ENCODE data around the gene PHGDH. TPM values are rescaled to one million over a fixed set of nuclear protein-coding genes. Genes with fewer than 3 reads are reported as not detected.
A peak's percentile ranks its signal among the peaks of the same experiment; 100 is the strongest.

Gene PHGDH
- 10.6 TPM for polyA plus RNA-seq (2012; ENCODE audit: low read depth, missing spikeins)

DNA sequence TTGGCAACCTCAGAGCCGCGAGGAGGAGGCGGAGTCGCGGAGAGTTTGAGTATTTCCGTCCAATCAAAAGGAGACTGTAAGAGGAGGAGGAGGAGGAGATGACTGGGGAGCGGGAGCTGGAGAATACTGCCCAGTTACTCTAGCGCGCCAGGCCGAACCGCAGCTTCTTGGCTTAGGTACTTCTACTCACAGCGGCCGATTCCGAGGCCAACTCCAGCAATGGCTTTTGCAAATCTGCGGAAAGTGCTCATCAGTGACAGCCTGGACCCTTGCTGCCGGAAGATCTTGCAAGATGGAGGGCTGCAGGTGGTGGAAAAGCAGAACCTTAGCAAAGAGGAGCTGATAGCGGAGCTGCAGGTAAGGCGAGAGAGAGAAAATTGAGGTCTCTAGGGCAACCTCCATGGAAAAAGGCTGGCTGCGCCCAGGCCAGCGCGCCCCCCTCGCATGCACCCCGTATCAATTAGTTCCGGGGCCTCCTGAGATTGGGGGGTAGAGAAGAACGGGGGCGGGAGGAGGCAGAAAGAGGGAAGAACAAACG is at the start of gene PHGDH:
TSS of gene PHGDH (plus strand) at position 131 of the 538 bp plus-strand sequence. CDS start at position 220, 89 bp downstream.
- TF ChIP-seq POLR2AphosphoS5 (IDR thresholded peaks at IDR 0.05; ENCODE audit: low read depth, low read length) (no peak), TAF1 (IDR thresholded peaks at IDR 0.05; ENCODE audit: low read depth, low read length) (no peak), POU2F2 (IDR thresholded peaks at IDR 0.05; ENCODE audit: low read depth, low read length) (no peak), SPI1 (IDR thresholded peaks at IDR 0.05; ENCODE audit: low read depth, low read length) (no peak), PAX5 (IDR thresholded peaks at IDR 0.05; ENCODE audit: insufficient read depth, low read length, severe bottlenecking) (no peak), POLR2A (IDR thresholded peaks at IDR 0.05; ENCODE audit: low read depth, low read length) (no peak)
- FAIRE-seq (peak; percentile 38), DNase-seq (ENCODE audit: insufficient read length, low spot score) (peak; percentile 43)

DNA sequence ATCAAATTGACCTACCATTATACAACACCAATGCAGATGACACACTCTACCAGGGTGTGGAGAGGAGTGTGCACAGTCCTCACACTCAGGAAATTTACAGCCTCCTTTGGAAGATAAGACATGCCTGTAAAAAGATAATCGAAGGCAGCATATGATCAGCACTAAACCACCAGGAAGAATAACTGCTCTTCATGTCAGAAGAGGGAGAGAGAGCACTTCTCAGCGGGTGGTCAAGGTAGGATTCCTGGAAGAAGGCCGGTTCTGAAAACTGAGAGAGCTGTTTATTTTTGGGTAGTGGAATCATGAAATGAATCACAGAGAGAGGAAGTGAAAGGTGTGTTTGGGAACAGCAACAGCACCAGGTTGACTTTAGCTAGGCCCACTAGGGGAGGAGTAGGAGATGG is 49.7 kb upstream of the PHGDH start:
- DNase-seq (ENCODE audit: insufficient read length, low spot score) (no peak), FAIRE-seq (peak; percentile 93)
- TF ChIP-seq TAF1 (IDR thresholded peaks at IDR 0.05; ENCODE audit: low read depth, low read length) = no peak
- peak; percentile 99 for TF ChIP-seq SPI1 (IDR thresholded peaks at IDR 0.05; ENCODE audit: low read depth, low read length)
- TF ChIP-seq PAX5 (IDR thresholded peaks at IDR 0.05; ENCODE audit: insufficient read depth, low read length, severe bottlenecking) = no peak
- no peak for TF ChIP-seq POU2F2 (IDR thresholded peaks at IDR 0.05; ENCODE audit: low read depth, low read length)
- no peak for TF ChIP-seq POLR2A (IDR thresholded peaks at IDR 0.05; ENCODE audit: low read depth, low read length)

DNA sequence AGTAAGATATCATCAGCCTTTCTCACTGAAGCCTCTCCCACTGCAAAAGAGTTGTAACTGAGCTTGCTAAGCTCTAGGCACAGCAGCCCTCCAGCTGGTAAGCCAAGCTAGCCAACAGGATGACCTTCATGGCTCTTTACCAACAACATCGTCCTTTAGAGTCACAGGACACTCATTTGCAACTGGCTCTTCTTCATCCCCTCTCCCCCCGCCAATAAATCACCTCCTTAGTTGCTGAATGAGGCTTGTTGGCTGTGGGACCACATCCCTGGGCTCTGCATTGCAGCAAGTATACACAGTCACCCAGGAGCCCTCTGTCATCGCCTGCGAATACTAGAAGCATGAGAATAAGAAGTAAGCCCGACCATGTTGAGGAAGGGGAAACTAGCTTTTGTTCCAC is 47.7 kb upstream of the PHGDH start:
- no peak for TF ChIP-seq POU2F2 (IDR thresholded peaks at IDR 0.05; ENCODE audit: low read depth, low read length)
- no peak for TF ChIP-seq SPI1 (IDR thresholded peaks at IDR 0.05; ENCODE audit: low read depth, low read length)
- TF ChIP-seq POLR2AphosphoS5 (IDR thresholded peaks at IDR 0.05; ENCODE audit: low read depth, low read length) = no peak
- TF ChIP-seq TAF1 (IDR thresholded peaks at IDR 0.05; ENCODE audit: low read depth, low read length) = no peak
- TF ChIP-seq PAX5 (IDR thresholded peaks at IDR 0.05; ENCODE audit: insufficient read depth, low read length, severe bottlenecking) = no peak
- TF ChIP-seq POLR2A (IDR thresholded peaks at IDR 0.05; ENCODE audit: low read depth, low read length) = no peak
- no peak for FAIRE-seq

DNA sequence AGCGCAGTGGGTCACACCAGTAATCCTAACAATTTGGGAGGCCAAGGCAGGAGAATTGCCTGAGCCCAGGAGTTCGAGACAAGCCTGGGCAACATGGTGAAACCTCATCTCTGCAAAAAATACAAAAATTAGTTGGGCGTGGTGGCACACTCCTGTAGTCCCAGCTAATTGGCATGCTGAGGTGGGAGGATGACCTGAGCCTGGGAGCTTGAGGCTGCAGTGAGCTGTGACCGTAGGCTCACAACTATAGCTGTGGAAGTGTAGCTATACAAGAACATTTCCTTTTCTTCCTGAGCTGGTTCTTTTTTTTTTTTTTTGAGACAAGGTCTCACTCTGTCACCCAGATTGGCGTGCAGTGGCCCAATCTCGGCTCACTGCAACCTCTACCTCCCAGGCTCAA is 44.6 kb upstream of the PHGDH start:
- TF ChIP-seq TAF1 (IDR thresholded peaks at IDR 0.05; ENCODE audit: low read depth, low read length) (no peak), POLR2AphosphoS5 (IDR thresholded peaks at IDR 0.05; ENCODE audit: low read depth, low read length) (no peak), POLR2A (IDR thresholded peaks at IDR 0.05; ENCODE audit: low read depth, low read length) (no peak), PAX5 (IDR thresholded peaks at IDR 0.05; ENCODE audit: insufficient read depth, low read length, severe bottlenecking) (no peak), SPI1 (IDR thresholded peaks at IDR 0.05; ENCODE audit: low read depth, low read length) (no peak), POU2F2 (IDR thresholded peaks at IDR 0.05; ENCODE audit: low read depth, low read length) (no peak)
- DNase-seq (ENCODE audit: insufficient read length, low spot score) (no peak), FAIRE-seq (no peak)

More for the DNA sequence above, 47.7 kb upstream of the PHGDH start:
- no peak for DNase-seq (ENCODE audit: insufficient read length, low spot score)

DNA sequence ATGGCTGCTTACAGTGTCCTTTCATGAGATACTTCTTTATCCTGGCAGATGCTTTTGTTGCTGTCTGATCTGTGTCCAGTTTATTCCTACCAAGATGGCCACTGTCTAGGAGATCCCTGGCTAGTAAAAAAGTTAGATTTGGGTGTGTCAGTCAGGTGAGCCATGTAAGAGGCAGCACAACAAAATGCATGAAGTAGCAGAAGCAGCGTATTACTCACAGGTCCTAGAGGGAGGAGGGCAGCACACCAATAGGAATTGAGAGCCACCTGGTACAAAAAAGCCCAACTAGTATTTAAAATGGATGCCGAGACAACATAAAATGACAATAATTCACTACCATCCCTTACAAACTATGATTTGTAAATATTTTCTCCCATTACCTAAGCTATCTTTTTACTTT is 40.8 kb upstream of the PHGDH start:
- no peak for FAIRE-seq
- DNase-seq (ENCODE audit: insufficient read length, low spot score) = no peak
- no peak for TF ChIP-seq TAF1 (IDR thresholded peaks at IDR 0.05; ENCODE audit: low read depth, low read length)
- no peak for TF ChIP-seq POLR2AphosphoS5 (IDR thresholded peaks at IDR 0.05; ENCODE audit: low read depth, low read length)
- no peak for TF ChIP-seq SPI1 (IDR thresholded peaks at IDR 0.05; ENCODE audit: low read depth, low read length)
- no peak for TF ChIP-seq PAX5 (IDR thresholded peaks at IDR 0.05; ENCODE audit: insufficient read depth, low read length, severe bottlenecking)
- no peak for TF ChIP-seq POU2F2 (IDR thresholded peaks at IDR 0.05; ENCODE audit: low read depth, low read length)
- no peak for TF ChIP-seq POLR2A (IDR thresholded peaks at IDR 0.05; ENCODE audit: low read depth, low read length)

DNA sequence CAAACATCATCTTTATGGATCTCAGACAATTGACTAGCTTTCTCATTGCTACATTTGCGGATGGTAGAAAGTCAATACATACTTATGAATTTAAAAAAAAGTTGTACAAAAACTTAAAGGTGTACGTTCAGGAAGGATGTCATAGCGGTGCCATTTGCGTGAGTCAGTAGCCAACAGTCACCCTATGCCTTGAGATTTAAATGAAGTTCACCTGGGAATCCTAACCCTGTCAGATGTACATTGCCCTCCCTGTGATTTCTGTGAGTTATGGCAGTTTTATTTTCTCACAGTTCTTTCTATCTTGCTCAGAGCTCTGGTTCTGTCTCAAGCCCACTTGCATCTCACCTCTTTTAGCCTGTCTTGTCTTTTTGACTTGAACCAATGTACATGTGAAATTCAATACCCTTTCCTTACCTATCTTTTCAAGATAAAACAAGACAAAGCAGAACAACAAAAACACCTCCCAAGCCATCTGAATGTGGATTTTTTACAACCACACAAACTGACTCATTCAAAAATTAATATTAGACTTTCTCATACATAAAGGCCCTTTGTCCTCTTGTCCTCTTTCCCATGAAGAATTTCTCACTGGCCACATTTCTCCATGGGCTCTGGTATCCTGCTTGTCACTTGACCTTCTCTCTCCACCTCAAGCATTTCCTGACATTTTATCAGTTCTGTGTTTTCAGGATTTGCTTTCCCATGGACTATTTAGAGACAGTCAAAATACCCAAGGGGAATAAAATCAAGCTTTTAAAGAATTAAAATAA is 38.4 kb upstream of the PHGDH start:
- TF ChIP-seq PAX5 (IDR thresholded peaks at IDR 0.05; ENCODE audit: insufficient read depth, low read length, severe bottlenecking) (no peak), POU2F2 (IDR thresholded peaks at IDR 0.05; ENCODE audit: low read depth, low read length) (no peak), TAF1 (IDR thresholded peaks at IDR 0.05; ENCODE audit: low read depth, low read length) (no peak), POLR2A (IDR thresholded peaks at IDR 0.05; ENCODE audit: low read depth, low read length) (no peak), POLR2AphosphoS5 (IDR thresholded peaks at IDR 0.05; ENCODE audit: low read depth, low read length) (no peak), SPI1 (IDR thresholded peaks at IDR 0.05; ENCODE audit: low read depth, low read length) (no peak)

DNA sequence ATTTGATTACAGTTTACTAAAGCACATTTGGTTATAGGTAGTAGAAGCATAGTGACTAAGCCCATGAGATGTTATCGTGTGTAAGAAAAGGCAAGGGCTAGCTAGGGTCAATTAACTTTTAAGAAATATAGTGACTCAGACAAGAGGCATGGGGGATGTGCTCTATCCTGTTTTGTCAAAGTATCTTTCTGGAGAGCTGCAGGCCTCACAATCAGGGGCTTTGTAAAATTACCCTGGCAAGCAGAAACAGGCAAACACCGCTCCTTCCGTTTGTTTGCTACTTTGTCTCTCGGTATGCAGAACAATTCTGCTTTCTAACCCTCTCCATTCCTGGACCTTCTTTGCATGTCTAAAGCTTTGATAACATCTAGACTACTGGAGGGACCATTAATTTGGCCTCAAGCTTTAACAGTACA is 37.6 kb upstream of the PHGDH start:
- TF ChIP-seq SPI1 (IDR thresholded peaks at IDR 0.05; ENCODE audit: low read depth, low read length) (no peak), POU2F2 (IDR thresholded peaks at IDR 0.05; ENCODE audit: low read depth, low read length) (no peak), PAX5 (IDR thresholded peaks at IDR 0.05; ENCODE audit: insufficient read depth, low read length, severe bottlenecking) (no peak)
- FAIRE-seq = no peak
- DNase-seq (ENCODE audit: insufficient read length, low spot score) = no peak

More for the DNA sequence above, 38.4 kb upstream of the PHGDH start:
- no peak for FAIRE-seq
- DNase-seq (ENCODE audit: insufficient read length, low spot score) = no peak

DNA sequence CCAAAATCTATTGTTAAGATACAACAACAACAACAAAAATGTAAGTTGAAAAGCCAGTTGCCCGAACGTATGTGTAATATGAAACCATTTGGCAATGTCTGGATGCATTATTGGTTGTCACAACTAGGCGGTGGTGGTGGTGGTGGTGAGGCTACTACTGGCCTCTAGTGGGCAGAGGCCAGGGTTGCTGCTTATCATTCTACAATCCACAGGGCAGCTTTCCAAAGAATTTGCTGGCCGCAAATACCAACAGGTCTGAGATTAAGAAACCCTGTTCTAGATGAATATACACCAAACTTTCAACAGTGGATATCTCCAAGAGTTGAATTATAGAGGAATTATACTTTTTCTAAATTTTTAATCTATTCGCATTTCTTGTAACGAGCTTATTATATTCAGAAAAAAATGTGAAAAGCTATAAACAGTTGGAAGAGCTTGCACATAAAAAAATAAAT is 36.9 kb upstream of the PHGDH start:
- DNase-seq (ENCODE audit: insufficient read length, low spot score) (no peak), FAIRE-seq (no peak)
- no peak for TF ChIP-seq POU2F2 (IDR thresholded peaks at IDR 0.05; ENCODE audit: low read depth, low read length)

DNA sequence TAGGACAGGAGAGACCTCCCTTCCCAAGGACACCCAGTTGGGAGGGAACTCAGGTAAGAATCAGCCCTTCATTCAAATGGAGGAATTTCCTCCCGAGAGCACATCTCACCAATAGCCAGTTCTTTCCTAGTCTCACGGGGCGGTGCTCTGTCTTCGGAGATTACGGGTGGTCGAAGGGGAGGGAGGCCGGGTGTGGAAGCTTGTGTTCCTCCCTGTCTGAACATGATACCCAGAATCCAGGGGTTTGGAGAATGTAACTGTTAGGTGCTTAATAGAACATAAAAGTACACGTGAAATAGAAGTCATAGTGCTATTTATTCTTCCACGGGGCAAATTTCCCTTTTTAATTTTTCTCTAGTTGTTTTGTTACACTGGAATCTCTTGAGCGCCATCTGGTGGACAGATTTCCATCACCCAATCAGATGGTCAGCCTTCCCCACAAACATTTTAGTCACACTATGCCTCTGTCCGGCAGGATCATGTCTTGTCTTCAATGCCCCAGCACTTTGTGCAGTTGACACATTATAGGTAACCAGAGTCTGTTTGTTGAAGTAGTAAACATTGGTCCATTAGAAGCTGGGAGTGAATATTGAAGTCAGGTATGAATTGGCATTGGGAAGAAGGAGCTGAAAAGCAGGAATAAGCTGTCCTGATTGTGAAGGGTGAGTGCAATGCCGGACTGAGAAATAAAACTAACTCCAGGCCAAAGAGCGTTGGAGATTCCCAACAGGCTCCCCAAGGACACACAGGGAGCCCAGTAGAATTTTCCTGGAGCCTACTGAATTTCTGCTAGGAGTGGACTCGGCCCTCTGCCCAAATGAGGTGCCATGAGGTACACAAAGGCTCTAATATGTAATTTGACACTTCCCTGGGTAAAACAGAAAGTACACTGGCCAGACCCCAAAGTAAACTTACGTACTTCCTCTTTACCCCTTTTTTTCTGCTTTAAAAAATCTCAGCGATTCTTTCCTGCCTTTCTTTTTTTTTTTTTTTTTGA is 36.1 kb upstream of the PHGDH start:
- DNase-seq (ENCODE audit: insufficient read length, low spot score) (no peak), FAIRE-seq (peak; percentile 68)
- TF ChIP-seq TAF1 (IDR thresholded peaks at IDR 0.05; ENCODE audit: low read depth, low read length) = no peak
- no peak for TF ChIP-seq SPI1 (IDR thresholded peaks at IDR 0.05; ENCODE audit: low read depth, low read length)
- no peak for TF ChIP-seq POLR2AphosphoS5 (IDR thresholded peaks at IDR 0.05; ENCODE audit: low read depth, low read length)
- TF ChIP-seq POU2F2 (IDR thresholded peaks at IDR 0.05; ENCODE audit: low read depth, low read length) = no peak
- no peak for TF ChIP-seq POLR2A (IDR thresholded peaks at IDR 0.05; ENCODE audit: low read depth, low read length)
- TF ChIP-seq PAX5 (IDR thresholded peaks at IDR 0.05; ENCODE audit: insufficient read depth, low read length, severe bottlenecking) = no peak
